Mucosa of stomach (tissue), 1 donor: ENCODE measurements around the gene ZNF207.
"Not testable (repeated sequence)": the region's sequence is repeated elsewhere in the genome, so short reads cannot be mapped to it uniquely, and the experiment has no call there.

ENCODE experiments used
- H3K27me3 ChIP-seq: one replicate; pipeline ENCODE4 v1.7.0; 2013; ENCODE audit warnings: mild to moderate bottlenecking, low read length; ENCODE audit not compliant: control insufficient read depth, insufficient read depth
- H3K36me3 ChIP-seq: one replicate; pipeline ENCODE4 v1.7.0; 2013; ENCODE audit warnings: low read length; ENCODE audit not compliant: control insufficient read depth, insufficient read depth
- H3K4me1 ChIP-seq: one replicate; pipeline ENCODE4 v1.7.0; 2013; ENCODE audit warnings: mild to moderate bottlenecking, low read length; ENCODE audit not compliant: control insufficient read depth, insufficient read depth
- H3K4me3 ChIP-seq: one replicate; pipeline ENCODE4 v1.7.0; 2013; ENCODE audit warnings: low read length
- H3K9ac ChIP-seq: one replicate; pipeline ENCODE4 v1.7.0; 2013; ENCODE audit warnings: mild to moderate bottlenecking, low read length, moderate library complexity
- H3K9me3 ChIP-seq: one replicate; pipeline ENCODE4 v1.7.0; 2013; ENCODE audit warnings: mild to moderate bottlenecking, low read length, moderate library complexity; ENCODE audit not compliant: control insufficient read depth
- donor health status: Pancreatic carcinoma.

Gene ZNF207

GRCh38 chr17:32341857-32342602, 7.9 kb upstream of the ZNF207 start, which contains the start of gene C17orf75:
C17orf75 (minus strand) TSS chr17:32342173; CDS start chr17:32342139, 34 bp downstream.
- H3K9ac ChIP-seq: peak within 1 kb of the TSS; percentile 63
- H3K36me3 ChIP-seq: no peaks in the 10 kb centered on the region
- peak within 1 kb of the TSS; percentile 44 for H3K4me3 ChIP-seq
- H3K27me3 ChIP-seq: no peaks in the 10 kb centered on the region
- H3K9me3 ChIP-seq: no peaks in the 10 kb centered on the region
- H3K4me1 ChIP-seq: peaks cover 12% of the 10 kb centered on the region

- H3K9me3 ChIP-seq: no peaks in the 10 kb centered on the region
- H3K27me3 ChIP-seq: no peaks in the 10 kb centered on the region
- H3K4me1 ChIP-seq: peaks cover 12% of the 10 kb centered on the region
- H3K4me3 ChIP-seq: peak overlapping the region; percentile 33
- peak overlapping the region; percentile 63 for H3K9ac ChIP-seq
- H3K36me3 ChIP-seq: no peaks in the 10 kb centered on the region
These were observed 7.2 kb upstream of the ZNF207 start for GRCh38 chr17:32342603-32343325.

GRCh38 chr17:32345951-32346600, 3.9 kb upstream of the ZNF207 start:
- Histone ChIP-seq H3K36me3 (no peaks in the 10 kb centered on the region), H3K4me1 (peaks cover 12% of the 10 kb centered on the region), H3K9ac (no peak overlapping the region)

GRCh38 chr17:32348483-32348800, 1.5 kb upstream of the ZNF207 start:
- H3K36me3 ChIP-seq: no peaks in the 10 kb centered on the region
- no peak overlapping the region for H3K9ac ChIP-seq
- H3K4me1 ChIP-seq: no peaks in the 10 kb centered on the region
- H3K27me3 ChIP-seq: no peaks in the 10 kb centered on the region
- H3K9me3 ChIP-seq: no peaks in the 10 kb centered on the region
- H3K4me3 ChIP-seq: no peak overlapping the region

More at GRCh38 chr17:32345951-32346600, 3.9 kb upstream of the ZNF207 start:
- no peaks in the 10 kb centered on the region for H3K9me3 ChIP-seq
- no peak overlapping the region for H3K4me3 ChIP-seq
- no peaks in the 10 kb centered on the region for H3K27me3 ChIP-seq

GRCh38 chr17:32349503-32349853, 479 bp upstream of the ZNF207 start:
- H3K9ac ChIP-seq: peak overlapping the region; percentile 100
- no peaks in the 10 kb centered on the region for H3K36me3 ChIP-seq
- H3K27me3 ChIP-seq: no peaks in the 10 kb centered on the region
- H3K4me1 ChIP-seq: no peaks in the 10 kb centered on the region
- no peaks in the 10 kb centered on the region for H3K9me3 ChIP-seq
- H3K4me3 ChIP-seq: peak overlapping the region; percentile 96

GRCh38 chr17:32350666-32351418, 885 bp downstream of the ZNF207 start:
- Histone ChIP-seq H3K9me3 (no peaks in the 10 kb centered on the region), H3K9ac (peak overlapping the region; percentile 100), H3K27me3 (no peaks in the 10 kb centered on the region), H3K36me3 (no peaks in the 10 kb centered on the region), H3K4me1 (peaks cover 12% of the 10 kb centered on the region), H3K4me3 (peak overlapping the region; percentile 96)

GRCh38 chr17:32352734-32353133, 2.8 kb downstream of the ZNF207 start:
- H3K36me3 ChIP-seq, H3K4me3 ChIP-seq, H3K9me3 ChIP-seq, H3K9ac ChIP-seq, H3K27me3 ChIP-seq: not testable (repeated sequence)
- peaks cover 12% of the 10 kb centered on the region for H3K4me1 ChIP-seq

GRCh38 chr17:32355649-32356377, 5.9 kb downstream of the ZNF207 start:
- no peaks in the 10 kb centered on the region for H3K27me3 ChIP-seq
- H3K36me3 ChIP-seq: peaks cover 15% of the 10 kb centered on the region
- H3K4me3 ChIP-seq: no peak overlapping the region
- peaks cover 12% of the 10 kb centered on the region for H3K4me1 ChIP-seq
- no peak overlapping the region for H3K9ac ChIP-seq
- H3K9me3 ChIP-seq: no peaks in the 10 kb centered on the region

GRCh38 chr17:32356378-32356743, 6.4 kb downstream of the ZNF207 start:
- Histone ChIP-seq H3K36me3 (peaks cover 17% of the 10 kb centered on the region), H3K4me1 (peaks cover 12% of the 10 kb centered on the region), H3K27me3 (no peaks in the 10 kb centered on the region), H3K4me3 (no peak overlapping the region), H3K9ac (no peak overlapping the region), H3K9me3 (no peaks in the 10 kb centered on the region)

- Histone ChIP-seq H3K9me3 (no peaks in the 10 kb centered on the region), H3K36me3 (peaks cover 17% of the 10 kb centered on the region), H3K4me1 (peaks cover 12% of the 10 kb centered on the region), H3K27me3 (no peaks in the 10 kb centered on the region), H3K4me3 (no peak overlapping the region), H3K9ac (no peak overlapping the region)
These were observed 6.8 kb downstream of the ZNF207 start for GRCh38 chr17:32356750-32357149.

GRCh38 chr17:32357615-32358014, 7.7 kb downstream of the ZNF207 start:
- Histone ChIP-seq H3K36me3 (peaks cover 17% of the 10 kb centered on the region), H3K4me1 (peaks cover 12% of the 10 kb centered on the region), H3K9ac (no peak overlapping the region), H3K4me3 (no peak overlapping the region), H3K9me3 (no peaks in the 10 kb centered on the region), H3K27me3 (no peaks in the 10 kb centered on the region)
